Uterus (tissue), 4 donors: ENCODE data around the gene NKX6-1. TPM values are rescaled to one million over a fixed set of nuclear protein-coding genes. Genes with fewer than 3 reads are reported as not detected.
A peak's percentile ranks its signal among the peaks of the same experiment; 100 is the strongest.

Experiments used
- DNase-seq, 2 donors: peaks; one replicate each; pipeline ENCODE4 v3.0.0-alpha.2; 2019 to 2020
- H3K27ac ChIP-seq, 2 donors: fragments of 200-600 bp; sonication (generic); 1 replicate in 1 of 2; 2 replicates in 1 of 2; pipeline ENCODE4 v1.5.1; 2016 to 2018
- H3K27me3 ChIP-seq, 2 donors: fragments of 200-600 bp; sonication (generic); one replicate each; pipeline ENCODE4 v1.5.1; 2018 to 2019; ENCODE audit warnings: control low read depth in 1 of 2
- H3K36me3 ChIP-seq, 2 donors: fragments of 200-600 bp; sonication (generic); one replicate each; pipeline ENCODE4 v1.5.1; 2019; ENCODE audit warnings: control low read depth in 1 of 2
- H3K4me1 ChIP-seq, 2 donors: fragments of 200-600 bp; sonication (generic); one replicate each; pipeline ENCODE4 v1.5.1; 2018 to 2019; ENCODE audit warnings: control low read depth in 1 of 2
- H3K4me3 ChIP-seq, 2 donors: fragments of 200-600 bp; sonication (generic); 1 replicate in 1 of 2; 2 replicates in 1 of 2; pipeline ENCODE4 v1.5.1; 2018 to 2019; ENCODE audit warnings: mild to moderate bottlenecking in 1 of 2
- H3K9me3 ChIP-seq, 2 donors: fragments of 200-600 bp; sonication (generic); one replicate each; pipeline ENCODE4 v1.5.1; 2019; ENCODE audit warnings: control low read depth in 1 of 2
- POLR2A ChIP-seq, 2 donors: fragments of 450-650 bp; IDR thresholded peaks; one replicate each; pipeline ENCODE4 v1.6.1; 2016; ENCODE audit warnings: antibody characterized with exemption in 2 of 2, mild to moderate bottlenecking in 1 of 2, moderate library complexity in 1 of 2
- intact Hi-C: fragments of 100-400 bp; cut with DNase I; formaldehyde crosslinking; loops from one replicate; pipeline ENCODE4 v1.15.1; 2023; ENCODE audit warnings: low total_unique reads
- total RNA-seq, 4 donors: library from RNA; depleted of rRNA in 3 of 4; stranded (reverse); fragments of >200 nt in 3 of 4; gene quantifications; one replicate each; pipeline versions ENCODE4 v1.1.0 to v1.2.4, GENCODE V29; 2014 to 2023
- TF ChIP-seq, protein P1 (sequence below), 4 experiments: fragments of 200-600 bp in 2 of 4; fragments of 450-650 bp in 2 of 4; sonication (generic) in 2 of 4; IDR thresholded peaks; one replicate each; pipeline ENCODE4 v1.5.1; 2016 to 2019; ENCODE audit warnings: antibody characterized with exemption in 4 of 4, mild to moderate bottlenecking in 2 of 4, moderate library complexity in 1 of 4
- donor health status: DM: yes; HTN: yes; CAD: no.

The NKX6-1 gene
- total RNA-seq, 4 donors from 2014 or later = not detected

DNA sequence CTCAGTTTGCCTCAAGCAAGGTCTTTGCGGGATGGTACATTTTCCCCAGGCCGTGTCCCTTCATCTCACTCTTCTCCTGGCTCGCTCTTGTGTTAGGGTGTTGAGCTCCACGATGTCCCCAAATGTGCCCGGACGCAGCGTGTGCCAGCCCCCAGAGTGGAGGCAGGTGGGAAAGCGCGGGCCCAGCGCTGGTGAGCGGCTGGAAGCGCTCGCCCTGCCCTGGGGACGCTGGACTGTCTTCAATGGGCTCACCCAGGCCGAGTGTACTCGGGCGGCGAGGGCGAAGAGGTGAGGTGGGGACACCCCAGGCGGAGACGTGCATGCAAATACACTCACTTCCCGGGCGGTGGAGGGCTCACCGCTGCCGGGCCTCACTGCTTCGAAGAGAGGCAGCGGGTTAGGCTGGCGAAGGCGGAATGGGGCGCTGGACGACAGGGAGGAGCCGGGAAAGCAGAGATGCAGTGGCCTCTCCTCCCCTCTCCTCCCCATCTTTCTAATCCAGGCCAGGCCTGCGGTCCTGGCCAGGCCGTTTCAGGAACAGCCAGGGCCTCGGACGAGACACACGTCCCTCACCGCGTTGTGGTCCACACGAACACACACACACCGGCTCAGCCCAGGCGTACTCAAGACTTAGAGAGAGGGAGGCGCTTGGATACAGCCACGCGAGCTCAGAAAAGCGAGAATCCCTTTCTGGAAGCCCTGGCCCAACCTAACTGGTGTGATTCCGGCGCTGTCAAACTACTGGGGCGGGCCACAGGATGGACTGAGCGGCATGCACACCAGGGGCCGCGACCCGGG, 2.2 kb downstream of the NKX6-1 start:
- DNase-seq = no peak
- intact Hi-C loops = no loop called here
- Histone ChIP-seq H3K4me3 (peak overlapping the region in 1 of 2 donors; percentile 30), H3K36me3 (no peaks in the 10 kb centered on the region), H3K27ac (no peak overlapping the region), H3K9me3 (no peaks in the 10 kb centered on the region), H3K27me3 (peaks cover 74 to 92% of the 10 kb centered on the region in 2 donors), H3K4me1 (peaks cover 0 to 24% of the 10 kb centered on the region in 2 donors)
- no peak for TF ChIP-seq POLR2A (IDR thresholded peaks at IDR 0.05)
- TF ChIP-seq, protein P1, sequence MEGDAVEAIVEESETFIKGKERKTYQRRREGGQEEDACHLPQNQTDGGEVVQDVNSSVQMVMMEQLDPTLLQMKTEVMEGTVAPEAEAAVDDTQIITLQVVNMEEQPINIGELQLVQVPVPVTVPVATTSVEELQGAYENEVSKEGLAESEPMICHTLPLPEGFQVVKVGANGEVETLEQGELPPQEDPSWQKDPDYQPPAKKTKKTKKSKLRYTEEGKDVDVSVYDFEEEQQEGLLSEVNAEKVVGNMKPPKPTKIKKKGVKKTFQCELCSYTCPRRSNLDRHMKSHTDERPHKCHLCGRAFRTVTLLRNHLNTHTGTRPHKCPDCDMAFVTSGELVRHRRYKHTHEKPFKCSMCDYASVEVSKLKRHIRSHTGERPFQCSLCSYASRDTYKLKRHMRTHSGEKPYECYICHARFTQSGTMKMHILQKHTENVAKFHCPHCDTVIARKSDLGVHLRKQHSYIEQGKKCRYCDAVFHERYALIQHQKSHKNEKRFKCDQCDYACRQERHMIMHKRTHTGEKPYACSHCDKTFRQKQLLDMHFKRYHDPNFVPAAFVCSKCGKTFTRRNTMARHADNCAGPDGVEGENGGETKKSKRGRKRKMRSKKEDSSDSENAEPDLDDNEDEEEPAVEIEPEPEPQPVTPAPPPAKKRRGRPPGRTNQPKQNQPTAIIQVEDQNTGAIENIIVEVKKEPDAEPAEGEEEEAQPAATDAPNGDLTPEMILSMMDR (IDR thresholded peaks at IDR 0.05) = no peak

DNA sequence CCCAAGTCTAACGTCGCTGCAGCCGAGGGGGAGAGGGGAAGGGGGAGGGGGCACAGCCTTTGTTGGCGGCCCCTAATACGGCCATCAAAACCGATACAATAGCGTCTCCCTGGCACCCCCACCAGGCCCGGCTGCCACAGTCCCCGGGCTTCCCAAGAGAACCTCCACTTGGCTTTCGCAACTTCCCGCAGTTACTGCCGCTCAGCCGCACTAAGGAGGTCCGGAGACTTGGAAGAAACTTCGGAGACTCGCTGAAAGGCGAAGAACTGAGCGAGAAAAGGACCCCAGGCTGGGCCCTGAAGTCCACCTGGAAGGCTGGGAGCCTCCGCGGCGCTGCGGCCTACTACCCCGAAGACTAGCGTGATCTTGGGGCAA, 2.8 kb downstream of the NKX6-1 start:
- Histone ChIP-seq H3K27me3 (peaks cover 72 to 92% of the 10 kb centered on the region in 2 donors), H3K4me1 (peaks cover 0 to 24% of the 10 kb centered on the region in 2 donors)
- intact Hi-C loops = no loop called here

DNA sequence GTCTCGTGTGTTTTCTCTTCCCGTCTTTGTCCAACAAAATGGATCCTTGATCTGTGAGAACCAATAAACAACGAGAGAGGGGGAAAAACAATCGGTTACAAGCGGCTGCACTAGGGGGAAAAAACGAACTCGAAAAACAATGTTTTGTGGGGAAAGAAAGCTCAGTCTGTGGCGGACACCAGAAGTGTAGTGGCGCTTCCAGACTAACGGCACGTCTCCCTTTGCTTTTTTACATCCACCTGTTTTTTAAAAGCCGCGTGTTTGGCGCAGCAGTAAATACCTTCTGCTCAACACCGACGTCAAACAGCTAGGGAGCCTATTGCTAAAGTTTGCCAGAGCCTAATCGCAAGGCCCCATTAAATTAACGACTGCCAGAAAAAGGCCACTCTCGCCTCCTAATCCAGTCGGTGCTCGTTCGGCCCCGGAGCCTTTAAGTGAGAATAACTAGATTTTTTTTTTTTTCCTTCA, 3.3 kb downstream of the NKX6-1 start:
- peaks cover 0 to 24% of the 10 kb centered on the region in 2 donors for H3K4me1 ChIP-seq
- H3K27me3 ChIP-seq = peaks cover 67 to 92% of the 10 kb centered on the region in 2 donors

More for the DNA sequence above, 2.8 kb downstream of the NKX6-1 start:
- Histone ChIP-seq H3K36me3 (no peaks in the 10 kb centered on the region), H3K27ac (no peak overlapping the region), H3K9me3 (no peaks in the 10 kb centered on the region), H3K4me3 (no peak overlapping the region)
- TF ChIP-seq, protein P1 (IDR thresholded peaks at IDR 0.05) = no peak
- TF ChIP-seq POLR2A (IDR thresholded peaks at IDR 0.05) = no peak
- no peak for DNase-seq

DNA sequence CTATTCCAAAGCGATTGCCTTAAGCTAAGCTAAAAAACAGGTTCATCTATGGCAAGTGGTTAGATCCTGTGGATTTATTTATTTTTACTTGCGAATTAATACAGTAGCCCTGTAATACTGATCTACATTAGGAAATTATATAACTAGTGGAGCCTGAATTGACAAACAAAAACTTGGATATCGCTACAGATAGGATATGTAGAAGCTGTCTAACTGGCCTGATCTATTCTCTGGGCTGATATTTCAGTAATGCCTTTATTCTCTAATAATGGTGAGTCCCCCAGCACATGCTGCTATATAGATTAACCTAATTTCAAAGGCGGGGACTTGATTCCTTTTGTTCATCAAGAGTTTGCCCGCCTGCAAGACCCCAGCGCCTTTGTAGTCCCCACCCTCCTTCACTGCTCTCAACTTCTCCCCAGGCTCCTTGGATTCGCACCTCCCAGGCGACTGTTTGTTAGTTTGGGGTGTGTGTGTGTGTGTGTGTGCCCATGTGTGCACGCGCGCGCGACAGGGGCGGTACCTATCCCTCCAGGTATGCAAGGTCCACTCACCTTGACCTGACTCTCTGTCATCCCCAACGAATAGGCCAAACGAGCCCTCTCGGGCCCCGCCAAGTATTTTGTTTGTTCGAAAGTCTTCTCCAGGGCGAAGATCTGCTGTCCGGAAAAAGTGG, 3.8 kb downstream of the NKX6-1 start:
- TF ChIP-seq, protein P1 (IDR thresholded peaks at IDR 0.05) = no peak
- TF ChIP-seq POLR2A (IDR thresholded peaks at IDR 0.05) = no peak
- Histone ChIP-seq H3K36me3 (no peaks in the 10 kb centered on the region), H3K4me3 (no peak overlapping the region), H3K9me3 (no peaks in the 10 kb centered on the region), H3K27ac (no peak overlapping the region), H3K27me3 (peaks cover 61 to 92% of the 10 kb centered on the region in 2 donors), H3K4me1 (peaks cover 0 to 24% of the 10 kb centered on the region in 2 donors)
- intact Hi-C loops = no loop called here
- no peak for DNase-seq

More for the DNA sequence above, 3.3 kb downstream of the NKX6-1 start:
- no peaks in the 10 kb centered on the region for H3K36me3 ChIP-seq
- no peak overlapping the region for H3K27ac ChIP-seq
- no peak for DNase-seq
- no peak overlapping the region for H3K4me3 ChIP-seq
- no peak for TF ChIP-seq POLR2A (IDR thresholded peaks at IDR 0.05)
- TF ChIP-seq, protein P1 (IDR thresholded peaks at IDR 0.05) = no peak
- H3K9me3 ChIP-seq = no peaks in the 10 kb centered on the region
- intact Hi-C loops = no loop called here

DNA sequence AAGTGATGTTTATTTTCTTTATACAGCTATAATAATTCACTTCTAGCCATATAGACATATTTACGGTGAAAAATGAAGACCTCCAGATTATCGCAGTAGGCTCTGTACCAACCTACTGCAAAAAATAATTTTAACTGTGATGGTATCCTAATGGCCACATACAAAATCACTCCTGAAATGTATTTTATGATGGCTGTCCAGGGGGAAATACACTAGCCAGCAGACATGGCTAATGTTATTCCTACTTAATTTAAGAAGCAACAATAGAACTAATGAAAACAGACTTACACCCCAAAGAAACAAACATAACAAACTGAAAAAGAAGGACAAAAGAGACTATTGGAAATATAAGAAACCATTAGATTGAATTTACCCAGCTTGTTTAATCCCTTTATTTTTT, 4.6 kb downstream of the NKX6-1 start:
- intact Hi-C loops = no loop called here
- no peak overlapping the region for H3K27ac ChIP-seq
- no peak for DNase-seq
- H3K9me3 ChIP-seq = no peaks in the 10 kb centered on the region
- TF ChIP-seq POLR2A (IDR thresholded peaks at IDR 0.05) = no peak
- TF ChIP-seq, protein P1 (IDR thresholded peaks at IDR 0.05) = no peak
- H3K36me3 ChIP-seq = no peaks in the 10 kb centered on the region
- peaks cover 0 to 24% of the 10 kb centered on the region in 2 donors for H3K4me1 ChIP-seq
- peaks cover 54 to 92% of the 10 kb centered on the region in 2 donors for H3K27me3 ChIP-seq
- H3K4me3 ChIP-seq = no peak overlapping the region
